Panc1 (cell line): ENCODE measurements around the gene CDH16. TPM values are rescaled to one million over a fixed set of nuclear protein-coding genes. Genes with fewer than 3 reads are reported as not detected.

Source experiments
- ATAC-seq: fragments of 200-7000 bp; cut with Tn5 transposase; 2 replicates; pipeline ENCODE4 v1.9.1; 2020; ENCODE audit warnings: mild to moderate bottlenecking, moderate library complexity
- BruUV-seq: library from RNA; stranded (reverse); fragments of 400-500 nt; replicated peaks from 2 replicates; lab custom pipeline; 2021; lab: Mats Ljungman, UMichigan
- CTCF ChIA-PET: fragments of 300-600 bp; sonication (Branson Sonifier 250); formaldehyde crosslinking; loops from one replicate; lab custom pipeline; 2022; ENCODE audit warnings: antibody characterized with exemption; lab: Charles Lee
- POLR2A ChIA-PET: fragments of 300-600 bp; sonication (Branson Sonifier 250); formaldehyde crosslinking; loops from one replicate; lab custom pipeline; 2022; ENCODE audit warnings: antibody characterized with exemption; lab: Charles Lee
- DNase-seq: peaks from one replicate; pipeline ENCODE4 v3.0.0-alpha.2; 2010; ENCODE audit warnings: low read depth, low spot score
- H3K27ac ChIP-seq: 2 replicates; pipeline ENCODE4 v1.5.1; 2011; ENCODE audit warnings: mild to moderate bottlenecking, low read length, inconsistent platforms
- H3K27me3 ChIP-seq: fragments of 200-500 bp; sonication (Bioruptor generic); 2 replicates; pipeline ENCODE4 v1.6.0; 2014; ENCODE audit warnings: low read length, inconsistent platforms; ENCODE audit not compliant: control insufficient read depth, insufficient read depth
- H3K36me3 ChIP-seq: fragments of 200-500 bp; sonication (Bioruptor generic); 2 replicates; pipeline ENCODE4 v1.5.1; 2014; ENCODE audit warnings: inconsistent platforms, mild to moderate bottlenecking, low read length, moderate library complexity; ENCODE audit not compliant: control insufficient read depth, insufficient read depth
- H3K4me1 ChIP-seq: 2 replicates; pipeline ENCODE4 v1.5.1; 2011; ENCODE audit warnings: inconsistent platforms, mild to moderate bottlenecking, low read length, moderate library complexity; ENCODE audit not compliant: control insufficient read depth, insufficient read depth
- H3K4me3 ChIP-seq, 2 experiments: 2 replicates each; pipeline ENCODE4 v1.5.1; 2011 to 2012; ENCODE audit warnings: low read depth in 2 of 2, low read length in 2 of 2, mild to moderate bottlenecking in 2 of 2, inconsistent platforms in 1 of 2, moderate library complexity in 1 of 2
- H3K9me3 ChIP-seq: fragments of 200-500 bp; sonication (Bioruptor generic); 2 replicates; pipeline ENCODE4 v1.5.1; 2014; ENCODE audit warnings: low read depth, mild to moderate bottlenecking, inconsistent platforms, low read length, moderate library complexity; ENCODE audit not compliant: control insufficient read depth, insufficient read depth
- CTCF ChIP-seq: fragments of 450-650 bp; IDR thresholded peaks from 2 replicates; pipeline ENCODE4 v1.5.1; 2017; ENCODE audit warnings: mild to moderate bottlenecking
- POLR2AphosphoS5 ChIP-seq: IDR thresholded peaks from 2 replicates; pipeline ENCODE4 v1.6.1; 2012; ENCODE audit warnings: mild to moderate bottlenecking, low read depth, low read length, moderate library complexity
- REST ChIP-seq, 2 experiments: IDR thresholded peaks; 2 replicates each; pipeline ENCODE4 v1.6.1; 2011 to 2012; ENCODE audit warnings: low read depth in 2 of 2, control low read depth in 1 of 2, low read length in 1 of 2, mild to moderate bottlenecking in 1 of 2, moderate library complexity in 1 of 2; ENCODE audit not compliant: insufficient read depth in 1 of 2
- SIN3A ChIP-seq: IDR thresholded peaks from 2 replicates; pipeline ENCODE4 v1.6.1; 2012; ENCODE audit warnings: low read depth, mild to moderate bottlenecking, low read length, moderate library complexity, borderline replicate concordance; ENCODE audit not compliant: insufficient read depth
- TCF7L2 ChIP-seq: IDR thresholded peaks from 2 replicates; pipeline ENCODE4 v1.6.1; 2011; ENCODE audit warnings: mild to moderate bottlenecking, low read depth, low read length, inconsistent platforms
- in situ Hi-C: cut with HindIII; loops from 2 replicates; pipeline ENCODE4 v1.10.0; 2016; ENCODE audit warnings: low sequenced_read_pairs, low pct_unique_long_range_greater_than_20kb
- intact Hi-C: fragments of 100-400 bp; cut with micrococcal nuclease; formaldehyde crosslinking; loops from one replicate; pipeline ENCODE4 v1.10.0; 2022; ENCODE audit not compliant: unreplicated experiment
- total RNA-seq: library from RNA; stranded (reverse); gene quantifications from one replicate; pipeline ENCODE4 v1.2.1, GENCODE V29; 2021; ENCODE audit not compliant: unreplicated experiment

CDH16 gene
- total RNA-seq, 1 experiment from 2014 or later, result not detected

- H3K4me3 ChIP-seq, result no peak overlapping the region
- peaks cover 12% of the 10 kb centered on the region; the same call in 1 of the 2 replicates for H3K4me1 ChIP-seq
- BruUV-seq, result TSS peak; percentile 39
- TF ChIP-seq SIN3A (no peak), POLR2AphosphoS5 (no peak), CTCF (no peak), REST (IDR thresholded peaks at IDR 0.05; ENCODE audit: insufficient read depth in 1 of 2, low read depth in 2 of 2, low read length in 1 of 2) (no peak), TCF7L2 (no peak)
- in situ Hi-C loops, result no loop called here
- ATAC-seq, result no peak
- no peak for DNase-seq
- CTCF ChIA-PET, result no interaction called here
- H3K27me3 ChIP-seq, result no peaks in the 10 kb centered on the region
- no peaks in the 10 kb centered on the region for H3K36me3 ChIP-seq
- intact Hi-C loops, result no loop called here
- POLR2A ChIA-PET, result no interaction called here
- no peaks in the 10 kb centered on the region for H3K9me3 ChIP-seq
- H3K27ac ChIP-seq, result no peak overlapping the region
These were observed 36.0 kb downstream of the CDH16 start for GRCh38 chr16:66882702-66883101.

GRCh38 chr16:66881964-66882508 lies 36.6 kb downstream of the CDH16 start:
- intact Hi-C loops, result no loop called here
- no peak for TF ChIP-seq CTCF
- TF ChIP-seq POLR2AphosphoS5, result no peak
- no peak for TF ChIP-seq TCF7L2
- TF ChIP-seq REST (IDR thresholded peaks at IDR 0.05; ENCODE audit: insufficient read depth in 1 of 2, low read depth in 2 of 2, low read length in 1 of 2), result no peak
- no peak for TF ChIP-seq SIN3A
- Histone ChIP-seq H3K4me1 (peaks cover 12% of the 10 kb centered on the region; the same call in 1 of the 2 replicates), H3K36me3 (no peaks in the 10 kb centered on the region), H3K27ac (no peak overlapping the region), H3K4me3 (peak overlapping the region in 1 of 2 experiments; percentile 69; a peak in 1 of 4 replicates), H3K27me3 (no peaks in the 10 kb centered on the region), H3K9me3 (no peaks in the 10 kb centered on the region)
- ATAC-seq, result no peak
- BruUV-seq, result no TSS peak
- ChIA-PET CTCF (no interaction called here), POLR2A (no interaction called here)
- no peak for DNase-seq
- in situ Hi-C loops, result no loop called here
